Measurements from ENCODE around the gene TMEM187.

TMEM187 gene, protein sequence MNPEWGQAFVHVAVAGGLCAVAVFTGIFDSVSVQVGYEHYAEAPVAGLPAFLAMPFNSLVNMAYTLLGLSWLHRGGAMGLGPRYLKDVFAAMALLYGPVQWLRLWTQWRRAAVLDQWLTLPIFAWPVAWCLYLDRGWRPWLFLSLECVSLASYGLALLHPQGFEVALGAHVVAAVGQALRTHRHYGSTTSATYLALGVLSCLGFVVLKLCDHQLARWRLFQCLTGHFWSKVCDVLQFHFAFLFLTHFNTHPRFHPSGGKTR

DNA sequence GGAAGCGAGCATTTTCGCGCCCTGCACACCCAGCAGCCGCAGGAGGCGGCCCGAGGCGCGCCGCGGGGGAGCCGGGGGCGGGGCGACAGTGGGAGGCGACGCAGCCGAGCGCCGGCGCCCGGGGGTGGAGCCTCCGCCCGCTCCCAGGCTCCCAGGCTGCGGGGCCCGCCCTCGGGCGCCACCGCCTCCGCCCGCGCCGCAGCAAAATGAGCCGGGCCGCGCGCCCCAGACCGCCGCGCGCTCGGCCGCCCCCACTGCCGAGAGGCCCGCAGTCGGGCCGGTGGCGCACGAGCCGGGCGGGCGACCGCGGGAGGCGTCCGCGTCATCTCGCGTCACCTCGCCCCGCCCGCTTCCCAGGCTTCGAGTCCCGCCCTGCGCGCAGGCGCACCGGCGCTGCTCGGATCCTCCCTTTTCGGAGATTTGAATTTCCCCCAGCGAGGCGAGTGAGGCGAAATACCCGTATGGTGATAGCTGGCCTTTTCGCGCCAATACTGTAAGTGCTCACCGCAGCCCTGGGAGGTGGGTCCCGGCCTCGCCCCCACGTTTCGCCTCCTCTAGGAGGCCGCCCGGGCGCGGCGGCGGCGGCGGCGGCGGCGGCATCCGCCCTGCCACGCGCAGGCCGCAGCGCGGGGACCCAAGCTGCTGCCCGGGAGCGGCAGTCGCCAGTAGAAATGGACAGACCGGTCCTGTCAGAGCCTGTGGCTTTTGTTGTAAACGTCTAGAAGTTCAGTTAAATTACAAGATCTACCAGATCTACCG, at the start of gene TMEM187:
TMEM187 (plus strand) TSS at position 387 of the 759 bp plus-strand sequence. CDS start 9,309 bp downstream, outside the sequence.
- peak; percentile 76 for DNase-seq (ENCODE audit: low spot score)

DNA sequence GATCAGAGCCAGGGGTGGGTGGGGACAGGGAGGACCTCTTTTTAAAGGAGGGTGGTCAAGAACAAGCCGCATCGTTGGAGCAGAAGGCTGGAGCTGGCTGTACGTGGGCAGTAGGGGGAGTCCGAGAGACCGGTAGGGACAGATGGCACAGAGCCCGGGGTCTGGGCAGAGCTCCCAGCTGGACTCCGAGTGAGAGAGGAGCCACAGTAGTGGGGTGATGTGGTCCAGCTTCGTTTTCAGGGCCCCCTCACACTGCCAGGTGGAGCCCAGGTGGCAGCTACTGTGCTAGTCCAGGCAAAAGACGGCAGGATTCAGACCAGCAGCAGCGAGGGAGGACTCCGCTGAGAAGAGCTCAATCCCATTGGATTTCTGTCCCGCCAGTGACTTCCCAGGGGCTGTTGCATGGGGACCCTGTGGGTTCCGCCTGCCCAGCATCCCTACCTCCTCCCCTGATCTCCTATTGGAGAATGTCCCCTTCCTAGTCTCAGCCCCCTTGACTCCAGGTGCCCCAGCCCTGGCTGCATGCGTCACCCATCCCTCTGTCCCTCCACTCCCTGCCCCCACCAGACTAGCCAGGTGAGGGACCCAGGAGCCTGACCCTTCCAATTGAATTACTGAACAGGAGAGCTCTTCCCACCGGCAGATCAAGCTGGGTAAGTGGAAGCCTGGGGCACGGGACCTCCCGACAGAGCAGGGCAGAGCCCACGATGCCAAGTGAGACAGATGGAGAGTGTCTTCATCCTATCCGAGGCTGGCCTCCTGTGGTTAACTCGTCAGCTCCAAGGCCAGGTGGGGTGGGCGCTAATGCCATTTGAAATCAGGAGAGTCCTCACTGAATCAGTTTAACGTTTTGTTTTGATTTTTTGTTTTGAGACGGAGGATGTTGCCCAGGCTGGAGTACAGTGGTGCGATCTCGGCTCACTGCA, 49.4 kb upstream of the TMEM187 start:
- peak; percentile 44 for DNase-seq (ENCODE audit: low spot score)

DNA sequence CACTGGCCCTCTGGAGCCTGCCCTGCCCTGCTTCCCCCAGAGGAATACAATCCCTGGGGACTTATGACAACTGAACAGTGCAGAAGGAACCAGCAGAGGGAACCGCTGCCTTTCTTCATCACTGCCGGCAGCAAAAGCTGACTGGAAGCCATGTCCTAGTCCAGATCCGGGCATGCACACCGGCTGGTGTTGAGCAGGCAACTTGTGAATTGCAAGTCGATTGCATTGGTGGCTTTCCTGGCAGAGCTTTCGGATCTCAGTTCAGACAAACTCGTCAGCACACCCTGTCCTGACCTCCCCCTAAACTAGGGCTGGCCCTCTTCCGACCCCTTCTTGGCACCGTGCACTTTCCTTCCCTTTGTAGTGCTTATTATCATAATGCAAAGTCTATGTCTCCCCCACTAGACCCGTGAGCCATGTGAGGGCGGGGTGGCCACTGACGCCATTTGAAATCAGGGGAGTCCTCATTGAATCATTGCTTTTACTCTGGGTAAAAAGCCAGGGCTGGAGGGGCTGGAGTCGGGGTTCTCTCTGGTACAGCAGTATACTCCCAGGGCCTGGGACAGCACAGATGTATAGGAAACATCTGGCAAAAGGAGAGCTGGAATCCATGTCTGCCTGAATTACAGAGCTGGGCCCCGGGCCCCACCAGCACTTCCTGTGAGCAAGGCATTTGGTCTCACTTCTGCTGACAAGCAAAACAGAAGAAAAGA, 48.2 kb upstream of the TMEM187 start:
- peak; percentile 39 for DNase-seq (ENCODE audit: low spot score)

DNA sequence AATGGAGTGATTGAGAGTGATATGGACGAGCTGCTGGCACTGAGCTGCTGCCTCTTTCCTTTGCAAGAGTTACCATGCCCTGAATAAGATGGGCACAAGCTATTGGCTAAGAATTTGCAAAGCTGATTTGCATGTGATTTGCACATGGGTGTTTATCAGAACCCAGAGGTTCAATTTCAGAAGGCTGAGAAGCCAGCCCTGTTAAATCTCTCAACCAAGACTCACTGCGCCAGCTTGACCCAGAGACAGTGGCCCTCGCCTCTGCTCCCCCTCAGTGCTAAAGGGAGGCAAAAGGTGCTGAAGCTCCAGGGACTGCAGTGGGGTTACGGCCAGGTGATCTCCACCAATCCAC, 47.2 kb upstream of the TMEM187 start:
- no peak for DNase-seq (ENCODE audit: low spot score)

DNA sequence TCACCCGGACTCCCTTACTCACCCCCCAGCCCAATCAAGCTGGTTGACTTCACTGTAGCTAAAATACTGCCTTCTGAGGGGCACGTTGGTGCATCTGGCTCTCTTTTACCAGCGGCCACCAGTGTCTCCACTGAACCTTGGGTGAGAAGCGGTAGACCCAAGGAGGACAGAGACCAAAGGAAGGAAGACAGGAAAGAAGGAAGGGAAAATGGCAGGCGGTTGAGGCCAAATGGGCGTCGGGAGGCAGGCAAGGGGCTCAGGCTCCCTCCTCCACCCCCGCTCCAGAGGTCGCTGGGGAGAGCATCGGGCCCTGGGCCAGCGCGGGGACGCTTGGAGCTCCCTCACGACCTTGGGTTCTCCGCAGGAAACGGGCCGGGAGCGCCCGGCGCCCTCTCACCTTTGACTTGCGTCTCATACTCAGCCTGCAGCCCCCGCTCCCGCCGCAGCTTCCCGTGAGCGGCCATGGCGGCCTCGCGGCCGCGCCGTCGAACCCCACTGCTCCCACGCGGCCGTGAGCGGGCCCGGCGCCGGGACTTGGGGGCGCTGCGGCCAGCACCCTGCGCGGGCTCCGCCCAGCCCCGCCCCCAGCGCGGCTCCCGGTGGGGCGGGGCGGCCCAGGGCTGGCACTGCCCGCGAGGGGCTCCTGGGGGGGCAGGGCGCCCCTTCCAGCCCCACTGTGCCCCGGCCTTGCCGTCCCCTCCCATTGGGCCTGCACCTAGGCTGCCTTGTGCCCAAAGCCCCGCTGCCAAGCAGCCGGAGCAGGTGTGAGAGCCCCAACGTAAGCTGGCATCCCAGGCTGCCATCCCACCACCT, 46.6 kb upstream of the TMEM187 start, which contains the start of gene ARHGAP4:
ARHGAP4 (minus strand) TSS at position 526 of the 813 bp plus-strand sequence; CDS start at position 464, 62 bp downstream.
- no peak for DNase-seq (ENCODE audit: low spot score)

DNA sequence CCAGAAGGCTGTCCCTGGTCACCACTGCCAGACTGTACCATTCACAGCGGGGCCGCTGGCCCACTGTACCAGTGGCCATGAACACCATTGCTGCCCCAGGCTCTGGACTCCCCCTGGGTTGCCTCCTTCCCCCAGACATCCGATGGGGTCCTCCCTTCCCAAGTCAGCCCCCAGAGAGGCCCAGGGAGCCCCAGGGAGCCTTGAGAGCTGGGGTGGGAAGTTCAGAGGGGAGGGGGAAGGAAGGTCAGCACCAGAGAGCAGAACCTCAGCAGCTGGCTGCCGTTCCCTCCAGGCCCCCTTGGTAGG, 46.0 kb upstream of the TMEM187 start:
- DNase-seq (ENCODE audit: low spot score): no peak

DNA sequence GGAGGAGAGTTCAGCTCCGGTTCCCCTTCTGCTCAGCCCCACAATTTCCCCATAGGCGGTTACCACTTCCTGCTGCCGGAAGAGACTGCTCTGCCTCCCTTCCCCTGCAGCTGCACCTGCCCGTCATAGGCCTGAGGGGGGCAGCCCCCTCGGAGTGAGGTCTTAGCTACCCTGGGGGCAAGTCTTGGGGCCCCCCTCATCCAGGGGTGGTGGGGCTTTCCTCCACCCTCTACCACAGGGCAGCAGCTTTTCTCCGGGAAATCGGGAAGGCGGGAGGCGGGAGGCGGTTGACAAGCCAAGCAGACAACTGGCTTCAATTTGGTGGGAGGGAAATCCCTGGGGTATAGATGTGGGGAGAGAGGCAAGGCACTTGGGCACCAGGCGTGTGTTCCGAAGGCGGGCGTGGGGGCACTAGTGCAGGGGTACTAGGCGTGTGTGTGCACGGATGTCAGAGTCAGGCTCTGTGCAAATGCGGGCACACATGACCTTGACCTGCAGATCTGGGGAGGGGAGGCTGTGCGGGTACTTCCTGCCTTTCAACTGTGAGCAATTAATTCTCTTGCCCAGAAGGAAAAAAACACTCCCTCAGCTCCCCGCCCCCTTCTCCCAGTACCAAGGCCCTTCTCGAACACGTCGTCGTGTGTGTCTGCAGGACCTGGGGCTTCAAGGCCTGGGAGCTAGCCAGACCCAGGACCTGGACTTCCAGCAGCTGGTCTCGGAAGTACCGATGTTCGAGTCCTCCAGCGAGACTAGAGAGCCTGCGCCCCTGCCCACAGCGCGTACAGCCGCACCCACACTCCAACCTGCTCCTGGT, 45.5 kb upstream of the TMEM187 start:
- no peak for DNase-seq (ENCODE audit: low spot score)

DNA sequence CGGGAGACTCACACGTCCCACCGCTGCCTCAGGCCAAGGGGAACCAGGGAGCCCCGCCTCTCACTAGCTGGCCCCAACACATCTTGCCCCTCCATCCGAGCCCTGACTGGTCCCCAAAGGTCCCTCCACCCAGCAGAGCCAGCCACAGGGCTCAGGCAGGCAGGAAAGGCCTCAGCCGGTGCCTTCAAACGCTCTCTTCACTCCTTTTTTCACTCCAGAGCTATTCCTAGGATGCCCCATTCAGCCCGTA, 45.0 kb upstream of the TMEM187 start:
- DNase-seq (ENCODE audit: low spot score): no peak

DNA sequence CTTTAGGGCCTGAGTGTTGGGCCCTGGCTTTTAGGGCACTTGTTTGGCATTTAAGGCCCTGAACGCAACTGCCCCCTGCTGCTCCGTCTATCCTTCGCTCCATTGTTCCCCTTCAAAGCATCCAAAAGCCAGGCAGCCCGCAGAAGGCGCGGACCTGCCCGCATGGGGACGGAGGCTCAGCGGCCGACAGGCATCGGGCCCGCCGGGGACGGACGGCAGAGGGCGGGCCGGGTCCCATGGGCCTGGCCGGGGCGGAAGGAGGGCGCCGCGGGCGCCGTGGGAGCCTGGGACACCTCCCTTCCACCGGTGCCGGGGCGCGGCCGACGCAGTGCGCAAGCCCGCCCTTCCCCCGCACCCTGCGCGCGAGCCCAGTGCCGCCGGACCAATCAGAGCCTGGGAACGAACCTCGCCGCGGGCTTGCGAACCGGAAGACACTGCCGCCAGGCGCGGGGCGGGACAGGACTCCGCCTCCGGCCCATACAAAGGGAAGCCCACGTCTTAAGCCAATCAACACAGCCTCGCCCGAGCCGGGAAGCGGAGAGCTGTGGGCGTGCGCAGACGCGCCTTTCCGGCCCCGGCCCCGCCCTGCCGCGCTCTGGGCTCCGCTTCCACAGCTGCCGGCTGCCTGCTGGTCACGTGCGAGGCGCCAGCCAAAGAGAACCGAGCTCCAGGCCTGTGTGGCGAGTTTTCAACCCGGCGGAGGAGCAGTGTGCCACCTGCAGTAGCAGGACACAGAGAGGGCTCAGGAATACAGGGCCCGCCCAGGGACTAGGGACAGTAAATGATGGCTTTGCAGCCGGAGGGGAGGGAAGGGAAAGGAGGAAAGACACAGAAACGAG, 44.4 kb upstream of the TMEM187 start:
- peak; percentile 94 for DNase-seq (ENCODE audit: low spot score)

DNA sequence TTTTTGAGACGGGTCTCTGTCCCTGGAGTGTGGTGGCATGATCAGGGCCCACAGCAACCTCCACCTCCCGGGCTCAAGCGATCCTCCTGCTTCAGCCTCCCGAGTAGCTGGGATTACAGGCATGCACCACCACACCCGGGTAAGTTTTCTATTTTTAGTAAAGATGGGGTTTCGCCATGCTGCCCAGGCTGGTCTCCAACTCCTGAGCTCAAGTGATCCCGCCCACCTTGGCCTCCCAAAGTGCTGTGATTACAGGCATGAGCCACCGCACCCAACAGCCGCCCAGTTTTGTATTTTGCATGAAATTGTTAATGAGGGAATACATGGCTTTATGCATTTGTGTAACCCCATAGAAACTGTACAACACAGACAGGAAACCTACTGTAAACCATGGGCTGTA, 43.7 kb upstream of the TMEM187 start:
- DNase-seq (ENCODE audit: low spot score): no peak

DNA sequence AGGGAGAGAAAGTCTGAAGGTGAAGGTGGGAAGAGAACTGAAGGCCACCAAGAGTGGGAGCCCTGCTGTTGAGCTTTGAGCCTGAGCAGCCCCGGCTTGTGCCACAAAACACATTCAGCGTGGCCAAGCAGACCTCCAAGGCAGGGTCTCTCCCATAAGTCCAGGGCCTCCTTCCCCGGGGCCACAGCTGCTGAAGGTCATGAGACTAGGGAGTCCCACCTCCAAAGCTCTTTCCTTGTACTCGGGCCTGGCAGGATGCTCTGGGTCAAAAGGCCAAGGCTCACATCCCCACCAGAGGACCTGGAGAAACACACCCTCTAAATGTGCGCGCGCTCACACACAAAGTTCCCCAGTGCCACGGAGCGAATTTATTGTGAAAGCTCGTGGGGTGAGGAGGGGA, 43.0 kb upstream of the TMEM187 start:
- DNase-seq (ENCODE audit: low spot score): no peak

DNA sequence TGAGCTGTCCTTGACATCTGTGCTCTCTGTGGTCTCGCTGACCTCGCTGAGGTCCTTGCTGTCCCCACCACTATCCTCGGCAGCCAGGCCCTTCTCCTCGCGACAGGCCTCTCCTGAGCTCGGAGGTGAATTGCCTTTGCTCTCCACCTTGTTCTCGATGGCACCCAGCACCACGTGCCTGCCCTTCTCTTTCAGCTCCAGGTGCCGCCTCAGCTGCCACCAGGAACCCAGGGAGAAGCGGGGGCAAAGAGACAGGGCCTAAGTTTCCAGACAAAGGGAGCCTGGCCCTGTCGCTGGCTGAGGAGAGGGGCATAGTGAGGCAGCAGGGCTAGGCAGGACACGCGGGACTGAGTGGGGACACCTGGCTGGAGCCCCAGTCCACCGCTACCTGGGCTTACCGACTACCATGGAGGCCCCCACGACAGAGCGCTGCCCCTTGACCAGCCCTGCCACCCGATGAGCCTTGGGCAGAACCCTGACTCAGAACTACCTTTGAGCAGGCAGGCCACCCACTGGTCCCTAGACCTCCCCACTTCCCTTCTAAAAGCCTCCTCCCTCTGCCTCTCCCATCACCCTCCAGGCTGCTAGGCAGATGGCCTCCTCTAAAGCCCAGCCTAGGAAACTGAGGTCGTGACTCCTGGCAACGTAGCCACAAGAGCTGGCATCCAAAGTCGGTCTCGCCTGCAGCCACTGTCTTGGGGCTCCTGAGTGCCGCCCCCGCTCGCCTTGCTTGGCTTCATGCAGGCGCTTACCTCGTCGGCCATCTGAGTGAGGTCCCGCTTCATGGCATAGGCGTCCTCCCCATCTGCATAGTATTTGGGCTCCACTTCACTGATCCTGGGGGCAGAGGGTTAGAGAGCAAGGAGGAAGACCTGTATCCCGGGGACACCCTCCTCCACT, 42.3 kb upstream of the TMEM187 start:
- no peak for DNase-seq (ENCODE audit: low spot score)

DNA sequence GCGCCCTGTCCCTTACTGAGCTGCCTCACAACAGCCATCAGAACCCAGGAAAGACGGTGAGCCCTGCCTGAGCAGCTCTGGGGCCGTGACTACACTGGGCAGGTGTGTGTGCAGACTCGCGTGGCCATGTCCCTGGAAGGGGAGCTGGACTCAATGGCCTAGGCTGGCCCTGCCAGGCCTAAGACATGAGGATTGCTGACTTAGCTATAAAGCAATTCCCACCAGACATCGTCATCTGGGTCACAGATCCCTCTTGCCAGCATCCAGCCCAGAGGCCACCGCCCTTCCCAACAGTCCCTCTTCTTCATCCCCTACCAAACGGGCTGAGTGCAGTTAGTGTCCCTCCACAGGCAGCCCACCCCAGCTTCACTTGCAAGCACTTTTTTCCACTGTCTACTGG, 41.4 kb upstream of the TMEM187 start:
- DNase-seq (ENCODE audit: low spot score): no peak

DNA sequence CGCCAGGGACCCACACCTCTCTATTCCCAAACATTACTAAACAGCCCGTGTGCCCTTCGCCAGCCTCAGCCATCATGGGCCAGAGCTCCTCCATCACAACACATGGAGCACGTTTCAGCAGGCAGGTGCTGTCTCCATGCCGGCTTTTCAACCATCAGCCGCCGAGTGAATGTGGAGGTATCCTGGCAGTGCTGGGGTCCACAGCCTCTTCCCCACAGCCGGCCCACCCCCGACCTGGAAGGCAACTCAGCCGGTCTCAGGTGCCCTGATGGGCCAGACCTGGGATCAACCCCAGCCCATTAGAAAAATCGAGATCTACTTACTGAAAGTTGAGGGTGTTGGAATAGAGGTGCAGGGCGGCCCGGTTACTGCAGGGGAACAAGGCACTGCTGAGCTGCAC, 40.8 kb upstream of the TMEM187 start:
- no peak for DNase-seq (ENCODE audit: low spot score)

DNA sequence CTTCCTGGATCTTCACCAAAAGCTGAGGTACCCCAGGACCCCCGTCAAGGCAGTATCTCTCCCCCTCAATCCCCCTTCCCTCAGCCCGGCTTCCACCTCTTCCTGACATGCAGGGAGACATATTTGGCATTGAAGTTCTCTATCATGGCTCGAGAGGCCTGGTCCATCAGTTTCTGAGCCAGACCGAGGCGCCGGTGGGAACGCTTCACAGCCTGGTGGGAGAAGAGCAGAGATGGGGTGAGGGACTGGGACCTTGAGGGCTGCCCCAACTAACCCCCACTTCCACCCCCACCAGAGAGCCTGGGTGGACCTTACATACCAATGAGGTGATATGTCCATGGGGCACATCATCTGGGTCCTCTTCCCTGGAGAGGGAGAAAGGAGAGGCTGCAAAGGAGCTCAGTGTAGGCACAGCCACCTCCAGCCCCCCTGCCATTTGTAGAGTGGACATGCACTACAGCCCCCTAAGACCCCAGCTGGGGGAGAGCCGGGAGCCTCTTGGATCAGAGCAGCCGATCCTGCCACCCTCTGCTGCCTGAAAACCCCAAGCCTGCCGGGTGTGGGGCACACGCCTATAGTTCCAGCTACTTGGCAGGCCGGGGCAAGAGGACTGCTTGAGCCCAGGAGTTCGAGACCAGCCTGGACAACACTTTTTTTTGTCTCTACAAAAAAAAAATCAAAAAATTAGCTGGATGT, 40.2 kb upstream of the TMEM187 start:
- DNase-seq (ENCODE audit: low spot score): no peak

DNA sequence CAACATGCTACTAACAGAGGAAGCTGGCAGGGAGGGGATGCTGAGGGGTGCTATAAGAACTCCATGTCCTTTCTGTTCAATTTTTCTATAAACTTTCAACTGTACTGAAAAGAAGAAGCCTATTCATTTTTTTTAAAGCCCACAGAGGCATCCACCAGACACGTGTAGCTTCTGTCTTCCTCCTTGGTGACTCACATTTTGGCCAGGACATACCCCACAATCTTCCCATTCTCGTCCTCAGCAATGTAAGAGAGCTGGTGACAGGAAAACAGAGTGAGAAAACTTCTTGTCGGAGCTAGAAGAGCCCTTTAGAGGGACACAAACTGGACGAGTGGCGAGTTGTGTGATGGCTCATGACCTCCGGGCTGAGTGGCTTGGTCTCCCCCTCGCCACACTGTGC, 38.8 kb upstream of the TMEM187 start:
- DNase-seq (ENCODE audit: low spot score): no peak

DNA sequence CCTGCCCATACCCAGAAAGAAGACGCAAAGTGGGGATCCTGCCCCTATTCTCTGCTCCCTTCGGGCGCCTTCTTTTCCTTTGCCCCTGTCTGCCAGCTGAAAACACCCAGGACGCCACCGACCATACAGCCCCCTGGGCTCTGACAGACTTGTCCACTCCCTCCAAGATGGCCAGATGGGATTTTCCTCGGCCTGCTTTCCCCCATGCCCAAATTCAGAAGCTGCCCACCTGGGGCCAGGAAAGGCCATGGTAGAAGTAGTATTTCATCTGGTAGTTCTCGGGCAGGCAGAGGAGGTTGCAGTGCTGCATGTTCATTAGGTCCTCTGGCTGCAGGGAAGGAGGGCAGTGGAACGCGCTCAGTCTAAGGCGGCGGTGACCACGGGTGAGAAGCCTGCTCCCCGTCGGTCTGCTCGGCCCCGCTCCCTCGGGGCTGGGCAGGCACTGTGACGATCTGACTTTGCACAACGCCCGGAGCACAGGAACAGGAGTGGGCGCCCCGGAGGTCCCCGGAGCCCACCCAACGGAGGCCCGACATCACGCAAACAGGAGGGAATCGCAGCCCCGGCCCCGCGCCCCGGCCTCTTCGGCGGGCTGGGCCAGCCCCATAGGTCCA, 38.3 kb upstream of the TMEM187 start:
- no peak for DNase-seq (ENCODE audit: low spot score)
